Neural cell (in vitro differentiated cells): ENCODE data around the gene ZNRF4.
A peak's percentile ranks its signal among the peaks of the same experiment; 100 is the strongest.

Source experiments
- CTCF ChIP-seq: fragments of 450-650 bp; IDR thresholded peaks from 2 replicates; pipeline ENCODE4 v1.5.1; 2014; ENCODE audit warnings: antibody characterized with exemption, mild to moderate bottlenecking, moderate library complexity; ENCODE audit not compliant: poor library complexity, severe bottlenecking
- EP300 ChIP-seq: fragments of 450-650 bp; conservative IDR thresholded peaks from 2 replicates; pipeline ENCODE4 v1.6.1; 2014; ENCODE audit warnings: antibody characterized with exemption, mild to moderate bottlenecking, moderate library complexity; ENCODE audit not compliant: poor library complexity, severe bottlenecking
- EZH2 ChIP-seq: fragments of 200-600, 300-800 bp; shearing (Covaris generic), sonication (generic); IDR thresholded peaks from 2 replicates; pipeline ENCODE4 v1.6.1; 2014; ENCODE audit warnings: antibody characterized with exemption, low read length, borderline replicate concordance, mild to moderate bottlenecking; ENCODE audit not compliant: insufficient read depth, poor library complexity, severe bottlenecking
- POLR2AphosphoS5 ChIP-seq: IDR thresholded peaks from 2 replicates; pipeline ENCODE4 v1.6.1; 2012
- RAD21 ChIP-seq: fragments of 450-650 bp; conservative IDR thresholded peaks from 2 replicates; pipeline ENCODE4 v1.6.1; 2014; ENCODE audit warnings: antibody characterized with exemption, mild to moderate bottlenecking, moderate library complexity
- TF ChIP-seq, protein P1 (sequence below): IDR thresholded peaks from 2 replicates; pipeline ENCODE4 v1.6.1; 2012; ENCODE audit warnings: borderline replicate concordance

DNA sequence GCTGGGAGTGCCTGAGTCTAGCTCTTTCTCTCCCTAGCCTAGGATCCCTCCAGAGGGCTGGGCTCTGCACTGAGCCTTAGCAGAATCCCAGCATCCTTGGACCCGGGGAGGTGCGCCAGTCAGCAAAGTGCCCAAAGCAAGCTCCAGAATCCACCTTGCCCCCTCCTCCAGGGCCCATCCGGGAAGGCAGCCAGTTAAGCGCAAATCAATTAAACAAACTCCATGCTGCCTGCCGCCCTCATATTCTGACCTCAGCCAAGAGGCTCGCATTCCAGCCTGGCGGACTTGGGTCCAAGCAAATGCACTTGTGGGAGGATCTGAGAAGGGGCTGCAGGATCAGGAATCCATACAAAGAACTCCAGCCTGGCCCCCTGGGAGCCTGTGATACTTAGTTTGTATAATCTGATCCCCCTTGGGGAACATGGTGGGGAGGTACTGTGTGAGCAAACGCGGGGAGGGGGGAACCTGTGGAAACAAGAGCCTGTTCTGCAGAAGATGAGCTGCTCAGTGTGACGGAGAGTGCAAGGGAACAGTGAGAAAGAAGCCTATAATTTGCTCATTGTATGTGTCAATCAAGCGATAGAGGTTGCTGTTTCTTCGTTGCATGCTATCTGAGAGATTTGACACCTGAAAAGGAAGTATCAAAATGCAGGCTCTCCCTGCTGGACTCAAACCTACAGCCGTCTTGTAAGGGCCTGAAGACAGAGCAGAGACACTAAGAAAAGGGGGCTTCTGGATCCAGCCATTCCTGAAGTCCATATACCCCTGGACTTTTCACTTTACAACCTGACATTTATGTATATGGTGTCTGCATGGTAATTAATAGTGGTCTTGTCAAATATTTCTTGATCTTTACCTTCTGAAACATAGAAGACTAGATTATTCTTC lies 29.4 kb downstream of the ZNRF4 start:
- TF ChIP-seq RAD21, result peak; percentile 43
- no peak for TF ChIP-seq EZH2
- TF ChIP-seq CTCF, result peak; percentile 29
- peak; percentile 90 for TF ChIP-seq POLR2AphosphoS5
- TF ChIP-seq, protein P1, sequence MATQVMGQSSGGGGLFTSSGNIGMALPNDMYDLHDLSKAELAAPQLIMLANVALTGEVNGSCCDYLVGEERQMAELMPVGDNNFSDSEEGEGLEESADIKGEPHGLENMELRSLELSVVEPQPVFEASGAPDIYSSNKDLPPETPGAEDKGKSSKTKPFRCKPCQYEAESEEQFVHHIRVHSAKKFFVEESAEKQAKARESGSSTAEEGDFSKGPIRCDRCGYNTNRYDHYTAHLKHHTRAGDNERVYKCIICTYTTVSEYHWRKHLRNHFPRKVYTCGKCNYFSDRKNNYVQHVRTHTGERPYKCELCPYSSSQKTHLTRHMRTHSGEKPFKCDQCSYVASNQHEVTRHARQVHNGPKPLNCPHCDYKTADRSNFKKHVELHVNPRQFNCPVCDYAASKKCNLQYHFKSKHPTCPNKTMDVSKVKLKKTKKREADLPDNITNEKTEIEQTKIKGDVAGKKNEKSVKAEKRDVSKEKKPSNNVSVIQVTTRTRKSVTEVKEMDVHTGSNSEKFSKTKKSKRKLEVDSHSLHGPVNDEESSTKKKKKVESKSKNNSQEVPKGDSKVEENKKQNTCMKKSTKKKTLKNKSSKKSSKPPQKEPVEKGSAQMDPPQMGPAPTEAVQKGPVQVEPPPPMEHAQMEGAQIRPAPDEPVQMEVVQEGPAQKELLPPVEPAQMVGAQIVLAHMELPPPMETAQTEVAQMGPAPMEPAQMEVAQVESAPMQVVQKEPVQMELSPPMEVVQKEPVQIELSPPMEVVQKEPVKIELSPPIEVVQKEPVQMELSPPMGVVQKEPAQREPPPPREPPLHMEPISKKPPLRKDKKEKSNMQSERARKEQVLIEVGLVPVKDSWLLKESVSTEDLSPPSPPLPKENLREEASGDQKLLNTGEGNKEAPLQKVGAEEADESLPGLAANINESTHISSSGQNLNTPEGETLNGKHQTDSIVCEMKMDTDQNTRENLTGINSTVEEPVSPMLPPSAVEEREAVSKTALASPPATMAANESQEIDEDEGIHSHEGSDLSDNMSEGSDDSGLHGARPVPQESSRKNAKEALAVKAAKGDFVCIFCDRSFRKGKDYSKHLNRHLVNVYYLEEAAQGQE, result peak; percentile 59
- TF ChIP-seq EP300, result peak; percentile 87
